CD4-positive, alpha-beta T cell (primary cell): ENCODE results near the gene PPP1R13B. TPM values are rescaled to one million over a fixed set of nuclear protein-coding genes. Genes with fewer than 3 reads are reported as not detected.
A peak's percentile ranks its signal among the peaks of the same experiment; 100 is the strongest.

ENCODE experiments used
- ATAC-seq: fragments of 200-7000 bp; cut with Tn5 transposase; one replicate; pipeline ENCODE4 v1.10.0; 2022; ENCODE audit warnings: mild to moderate bottlenecking; ENCODE audit not compliant: poor library complexity
- CTCF ChIA-PET: fragments of 350-600 bp; sonication (Branson Sonifier 250); formaldehyde crosslinking; loops from one replicate; lab custom pipeline; 2021; ENCODE audit warnings: antibody characterized with exemption, inconsistent platforms; lab: Charles Lee
- POLR2A ChIA-PET: fragments of 350-600 bp; sonication (Branson Sonifier 250); formaldehyde crosslinking; loops from one replicate; lab custom pipeline; 2021; ENCODE audit warnings: antibody characterized with exemption, inconsistent platforms; lab: Charles Lee
- DNase-seq, 14 experiments: peaks; one replicate each; pipeline ENCODE4 v3.0.0-alpha.2; 2013 to 2020; ENCODE audit warnings: mixed read lengths in 2 of 14
- H3K27ac ChIP-seq, 2 donors: one replicate each; pipeline versions ENCODE4 v1.5.1 to v1.7.0; 2013; ENCODE audit warnings: low read length in 2 of 2, low read depth in 1 of 2, mild to moderate bottlenecking in 1 of 2
- H3K27me3 ChIP-seq, 2 experiments: 1 replicate in 1 of 2; 2 replicates in 1 of 2; pipeline versions ENCODE4 v1.6.1 to v1.7.0; 2013; ENCODE audit warnings: low read length in 2 of 2, control low read depth in 1 of 2, mild to moderate bottlenecking in 1 of 2, moderate library complexity in 1 of 2; ENCODE audit not compliant: insufficient read depth in 2 of 2, control insufficient read depth in 1 of 2
- H3K36me3 ChIP-seq: one replicate; pipeline ENCODE4 v1.6.1; 2013; ENCODE audit warnings: low read length, control low read depth; ENCODE audit not compliant: insufficient read depth
- H3K4me1 ChIP-seq: one replicate; pipeline ENCODE4 v1.6.1; 2013; ENCODE audit warnings: low read length, control low read depth; ENCODE audit not compliant: insufficient read depth
- H3K4me3 ChIP-seq: one replicate; pipeline ENCODE4 v1.5.1; 2013; ENCODE audit warnings: mild to moderate bottlenecking, low read length, moderate library complexity
- H3K9me3 ChIP-seq, 2 experiments: 1 replicate in 1 of 2; 2 replicates in 1 of 2; pipeline versions ENCODE4 v1.6.1 to v1.7.0; 2013; ENCODE audit warnings: low read length in 2 of 2, mild to moderate bottlenecking in 2 of 2, control low read depth in 1 of 2, moderate library complexity in 1 of 2; ENCODE audit not compliant: control insufficient read depth in 1 of 2, insufficient read depth in 1 of 2
- H3K27ac Mint-ChIP-seq: one replicate; pipeline ENCODE4 v1.8.0; 2020; ENCODE audit warnings: mixed read lengths
- H3K27me3 Mint-ChIP-seq: one replicate; pipeline ENCODE4 v1.8.0; 2021; ENCODE audit warnings: mixed read lengths
- H3K36me3 Mint-ChIP-seq: one replicate; pipeline ENCODE4 v1.8.0; 2021; ENCODE audit warnings: low read depth, mixed read lengths
- H3K4me1 Mint-ChIP-seq: one replicate; pipeline ENCODE4 v1.8.0; 2021; ENCODE audit warnings: low read depth, mixed read lengths
- H3K4me3 Mint-ChIP-seq: one replicate; pipeline ENCODE4 v1.8.0; 2020; ENCODE audit warnings: mild to moderate bottlenecking, mixed read lengths
- H3K9me3 Mint-ChIP-seq: one replicate; pipeline ENCODE4 v1.8.0; 2020; ENCODE audit warnings: mixed read lengths
- CTCF ChIP-seq: fragments of 200-600 bp; IDR thresholded peaks from one replicate; pipeline ENCODE4 v1.8.0; 2022; ENCODE audit warnings: antibody characterized with exemption, mild to moderate bottlenecking
- intact Hi-C, 2 experiments: fragments of 100-400 bp; cut with DNase I in 1 of 2; cut with micrococcal nuclease in 1 of 2; formaldehyde crosslinking; loops; one replicate each; pipeline versions ENCODE4 v1.15.1 to v1.9.0; 2023 to 2025; cut with DNase I, micrococcal nuclease
- total RNA-seq, 174 experiments: library from RNA in 2 of 174; stranded (reverse) in 2 of 174; gene quantifications; one replicate each; pipeline ENCODE4 v1.2.3 and lab custom pipeline; 2021 to 2026

The PPP1R13B gene
- total RNA-seq, 2 experiments from 2014 or later: 14.3 to 14.4 TPM

GRCh38 chr14:103879570-103880347 is 32.4 kb upstream of the PPP1R13B start:
- H3K27ac Mint-ChIP-seq: no peak overlapping the region
- Histone ChIP-seq H3K4me1 (peaks cover 17% of the 10 kb centered on the region), H3K27ac (no peak overlapping the region), H3K36me3 (no peaks in the 10 kb centered on the region), H3K4me3 (peak overlapping the region; percentile 46), H3K9me3 (no peaks in the 10 kb centered on the region), H3K27me3 (peaks cover 0 to 5% of the 10 kb centered on the region in 2 experiments)
- H3K27me3 Mint-ChIP-seq: no peaks in the 10 kb centered on the region
- ChIA-PET CTCF (no interaction called here), POLR2A (no interaction called here)
- ATAC-seq: no peak
- H3K4me3 Mint-ChIP-seq: peak overlapping the region; percentile 71
- no peak for TF ChIP-seq CTCF
- H3K4me1 Mint-ChIP-seq: peaks cover 24% of the 10 kb centered on the region
- peak in 1 of 14 experiments; percentile 21 for DNase-seq
- H3K36me3 Mint-ChIP-seq: no peaks in the 10 kb centered on the region
- no peaks in the 10 kb centered on the region for H3K9me3 Mint-ChIP-seq
- intact Hi-C loops: no loop called here

- intact Hi-C loops: no loop called here
- ATAC-seq: no peak
- Mint-ChIP-seq H3K36me3 (no peaks in the 10 kb centered on the region), H3K27ac (no peak overlapping the region), H3K4me1 (peaks cover 29% of the 10 kb centered on the region), H3K4me3 (peak overlapping the region; percentile 48), H3K27me3 (no peaks in the 10 kb centered on the region), H3K9me3 (no peaks in the 10 kb centered on the region)
- H3K27me3 ChIP-seq: peaks cover 0 to 5% of the 10 kb centered on the region in 2 experiments
- no peak overlapping the region for H3K27ac ChIP-seq
- no peaks in the 10 kb centered on the region for H3K36me3 ChIP-seq
- POLR2A ChIA-PET: no interaction called here
- H3K4me1 ChIP-seq: peaks cover 17% of the 10 kb centered on the region
- CTCF ChIA-PET: no interaction called here
- TF ChIP-seq CTCF: no peak
- H3K4me3 ChIP-seq: no peak overlapping the region
- DNase-seq: no peak
- H3K9me3 ChIP-seq: no peaks in the 10 kb centered on the region
Observed at GRCh38 chr14:103879118-103879569, 31.8 kb upstream of the PPP1R13B start.

GRCh38 chr14:103878180-103878579 is 30.8 kb upstream of the PPP1R13B start:
- DNase-seq (no peak), ATAC-seq (no peak)
- Histone ChIP-seq H3K9me3 (no peaks in the 10 kb centered on the region), H3K36me3 (no peaks in the 10 kb centered on the region), H3K27ac (no peak overlapping the region), H3K27me3 (peaks cover 0 to 5% of the 10 kb centered on the region in 2 experiments), H3K4me3 (no peak overlapping the region), H3K4me1 (peaks cover 19% of the 10 kb centered on the region)
- Mint-ChIP-seq H3K36me3 (no peaks in the 10 kb centered on the region), H3K4me3 (no peak overlapping the region), H3K4me1 (peaks cover 29% of the 10 kb centered on the region), H3K9me3 (no peaks in the 10 kb centered on the region), H3K27me3 (no peaks in the 10 kb centered on the region), H3K27ac (no peak overlapping the region)
- CTCF ChIA-PET: no interaction called here
- POLR2A ChIA-PET: no interaction called here
- no peak for TF ChIP-seq CTCF
- intact Hi-C loops: no loop called here
